Measurements from ENCODE around the gene KIF1A. TPM values are rescaled to one million over a fixed set of nuclear protein-coding genes. Genes with fewer than 3 reads are reported as not detected.
"Not testable (repeated sequence)": the region's sequence is repeated elsewhere in the genome, so short reads cannot be mapped to it uniquely, and the experiment has no call there.

Gene KIF1A
- total RNA-seq, 6 experiments from 2014 or later, result not detected

DNA sequence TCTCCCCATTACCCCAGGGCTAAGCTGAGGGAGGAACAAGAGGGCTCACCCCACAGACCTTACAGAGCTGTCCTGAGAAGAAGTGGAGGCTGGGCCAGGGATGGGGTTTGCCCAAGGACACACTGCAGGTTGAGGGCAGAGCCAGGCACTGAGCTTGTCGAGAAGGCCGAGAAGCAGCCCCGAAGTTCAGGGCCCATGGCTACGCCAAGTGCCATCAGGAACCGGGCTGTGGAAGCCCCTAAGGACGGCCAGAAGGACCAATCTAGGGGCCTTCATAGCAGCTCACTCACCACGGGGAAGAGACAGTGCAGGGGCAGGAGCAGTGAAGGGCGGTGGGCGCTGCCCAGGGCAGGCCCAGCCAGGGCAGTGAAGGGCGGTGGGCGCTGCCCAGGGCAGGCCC is 30.0 kb upstream of the KIF1A start:
- TF ChIP-seq, protein P1, sequence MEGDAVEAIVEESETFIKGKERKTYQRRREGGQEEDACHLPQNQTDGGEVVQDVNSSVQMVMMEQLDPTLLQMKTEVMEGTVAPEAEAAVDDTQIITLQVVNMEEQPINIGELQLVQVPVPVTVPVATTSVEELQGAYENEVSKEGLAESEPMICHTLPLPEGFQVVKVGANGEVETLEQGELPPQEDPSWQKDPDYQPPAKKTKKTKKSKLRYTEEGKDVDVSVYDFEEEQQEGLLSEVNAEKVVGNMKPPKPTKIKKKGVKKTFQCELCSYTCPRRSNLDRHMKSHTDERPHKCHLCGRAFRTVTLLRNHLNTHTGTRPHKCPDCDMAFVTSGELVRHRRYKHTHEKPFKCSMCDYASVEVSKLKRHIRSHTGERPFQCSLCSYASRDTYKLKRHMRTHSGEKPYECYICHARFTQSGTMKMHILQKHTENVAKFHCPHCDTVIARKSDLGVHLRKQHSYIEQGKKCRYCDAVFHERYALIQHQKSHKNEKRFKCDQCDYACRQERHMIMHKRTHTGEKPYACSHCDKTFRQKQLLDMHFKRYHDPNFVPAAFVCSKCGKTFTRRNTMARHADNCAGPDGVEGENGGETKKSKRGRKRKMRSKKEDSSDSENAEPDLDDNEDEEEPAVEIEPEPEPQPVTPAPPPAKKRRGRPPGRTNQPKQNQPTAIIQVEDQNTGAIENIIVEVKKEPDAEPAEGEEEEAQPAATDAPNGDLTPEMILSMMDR (IDR thresholded peaks at IDR 0.05), result no peak
- no peaks in the 10 kb centered on the region for H3K36me3 Mint-ChIP-seq (ENCODE audit: low read depth)
- DNase-seq, result no peak
- peaks cover 23% of the 10 kb centered on the region for H3K27me3 Mint-ChIP-seq (ENCODE audit: insufficient read depth)
- no peak overlapping the region for H3K4me3 Mint-ChIP-seq
- H3K27ac Mint-ChIP-seq, result no peak overlapping the region
- no peaks in the 10 kb centered on the region; the same call in 1 of the 2 replicates for H3K9me3 Mint-ChIP-seq
- H3K4me1 Mint-ChIP-seq (ENCODE audit: low read depth), result no peaks in the 10 kb centered on the region

DNA sequence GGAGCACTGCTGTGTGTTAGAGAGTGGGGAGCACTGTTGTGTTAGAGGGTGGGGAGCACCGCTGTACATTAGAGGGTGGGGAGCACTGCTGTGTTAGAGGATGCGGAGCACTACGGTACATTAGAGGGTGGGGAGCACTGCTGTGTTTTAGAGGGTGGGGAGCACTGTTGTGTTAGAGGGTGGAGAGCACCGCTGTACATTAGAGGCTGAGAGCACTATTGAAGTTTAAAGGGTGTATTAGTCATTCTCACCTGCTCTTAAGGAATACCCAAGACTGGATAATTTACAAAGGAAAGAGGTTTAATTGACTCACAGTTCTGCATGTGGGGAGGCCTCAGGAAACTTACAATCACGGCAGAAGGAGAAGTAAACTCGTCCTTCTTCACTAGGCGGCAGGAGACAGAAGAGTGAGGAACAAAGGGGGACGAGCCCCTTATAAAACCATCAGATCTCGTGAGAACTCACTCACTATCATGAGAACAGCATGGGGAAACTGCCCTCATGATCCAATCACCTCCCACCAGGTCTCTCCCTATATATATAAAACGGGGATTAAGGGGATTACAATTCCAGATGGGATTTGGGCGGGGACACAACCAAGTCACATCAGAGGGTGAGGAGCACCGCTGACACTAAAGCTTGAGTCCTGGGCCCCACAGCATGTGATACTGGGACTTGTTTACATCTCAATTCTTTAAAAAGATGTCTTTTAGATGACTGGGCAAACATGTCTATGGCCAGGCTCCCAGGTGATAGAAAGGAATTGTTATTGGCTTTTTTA is 29.1 kb upstream of the KIF1A start:
- no peak for DNase-seq
- Mint-ChIP-seq H3K36me3 (ENCODE audit: low read depth) (no peaks in the 10 kb centered on the region), H3K4me1 (ENCODE audit: low read depth) (no peaks in the 10 kb centered on the region), H3K27me3 (ENCODE audit: insufficient read depth) (peaks cover 28% of the 10 kb centered on the region), H3K9me3 (no peaks in the 10 kb centered on the region; the same call in 1 of the 2 replicates), H3K4me3 (no peak overlapping the region), H3K27ac (no peak overlapping the region)
- TF ChIP-seq, protein P1 (IDR thresholded peaks at IDR 0.05), result no peak

DNA sequence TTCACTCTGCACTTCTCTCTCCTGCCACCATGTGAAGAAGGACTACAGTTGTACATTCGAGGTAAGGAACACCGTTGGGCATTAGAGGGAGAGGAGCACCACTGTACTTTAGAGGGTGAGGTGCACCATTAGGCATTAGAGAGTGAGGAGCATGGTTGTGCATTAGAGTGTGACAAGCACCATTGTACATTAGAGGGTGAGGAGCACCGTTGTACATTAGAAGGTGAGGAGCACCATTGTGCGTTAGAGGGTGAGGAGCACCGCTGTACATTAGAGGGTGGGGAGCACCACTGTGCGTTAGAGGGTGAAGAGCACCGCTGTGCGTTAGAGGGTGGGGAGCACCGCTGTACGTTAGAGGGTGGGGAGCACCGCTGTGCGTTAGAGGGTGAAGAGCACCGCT is 27.8 kb upstream of the KIF1A start:
- Mint-ChIP-seq H3K36me3 (ENCODE audit: low read depth) (no peaks in the 10 kb centered on the region), H3K9me3 (no peaks in the 10 kb centered on the region; the same call in 1 of the 2 replicates), H3K4me3 (no peak overlapping the region), H3K4me1 (ENCODE audit: low read depth) (no peaks in the 10 kb centered on the region), H3K27me3 (ENCODE audit: insufficient read depth) (peaks cover 30% of the 10 kb centered on the region), H3K27ac (no peak overlapping the region)
- DNase-seq, result no peak
- TF ChIP-seq, protein P1 (IDR thresholded peaks at IDR 0.05), result no peak

DNA sequence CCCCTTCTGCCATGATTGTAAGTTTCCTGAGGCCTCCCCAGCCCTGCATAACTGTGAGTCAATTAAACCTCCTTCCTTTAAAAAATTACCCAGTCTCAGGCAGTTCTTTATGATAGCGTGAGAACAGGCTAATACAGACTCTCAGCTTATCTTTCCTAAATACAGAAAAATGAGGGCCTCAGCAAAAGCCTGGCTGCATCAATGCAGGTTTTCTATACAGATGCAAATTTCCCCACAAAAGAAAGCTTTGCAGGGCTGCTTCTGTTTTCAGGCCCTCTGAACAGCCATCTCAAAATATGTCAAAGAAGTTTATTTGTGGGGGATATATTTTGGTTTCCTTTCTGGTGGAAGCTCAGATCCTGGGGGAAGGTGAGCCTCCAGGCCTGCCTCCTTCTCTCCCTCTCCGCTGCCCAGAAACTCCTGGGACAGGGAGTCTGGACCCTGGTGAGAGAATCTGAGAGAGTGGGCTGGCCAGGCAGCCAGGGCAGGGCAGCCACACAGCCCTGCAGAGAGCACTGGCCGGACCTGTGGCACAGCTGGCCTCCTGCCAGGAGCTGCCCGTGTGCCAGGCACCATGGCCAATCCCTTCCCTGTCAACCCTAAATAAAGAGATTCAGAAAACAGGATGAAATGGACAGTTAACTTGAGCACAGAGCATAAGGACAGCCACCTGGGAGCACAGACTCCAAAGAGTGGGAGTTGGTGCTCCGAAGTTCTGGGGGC is 27.0 kb upstream of the KIF1A start:
- TF ChIP-seq, protein P1 (IDR thresholded peaks at IDR 0.05), result no peak
- no peak for DNase-seq

DNA sequence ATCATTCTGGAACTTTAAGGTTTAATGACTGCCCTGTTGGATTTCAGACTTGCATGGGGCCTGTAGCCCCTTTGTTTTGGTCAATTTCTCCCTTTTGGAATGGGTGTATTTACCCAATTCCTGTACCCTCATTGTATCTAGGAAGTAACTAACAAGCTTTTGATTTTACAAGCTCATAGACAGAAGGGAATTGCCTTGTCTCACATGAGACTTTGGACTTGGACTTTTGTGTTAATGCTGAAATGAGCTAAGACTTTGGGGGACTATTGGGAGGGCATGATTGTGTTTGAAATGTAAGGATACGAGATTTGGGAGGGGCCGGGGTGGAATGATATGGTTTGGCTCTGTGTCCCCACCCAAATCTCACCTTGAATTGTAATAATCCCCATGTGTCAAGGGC is 26.3 kb upstream of the KIF1A start:
- not testable (repeated sequence) for H3K4me1 Mint-ChIP-seq (ENCODE audit: low read depth); H3K27ac Mint-ChIP-seq; H3K36me3 Mint-ChIP-seq (ENCODE audit: low read depth); H3K4me3 Mint-ChIP-seq; H3K9me3 Mint-ChIP-seq; DNase-seq
- H3K27me3 Mint-ChIP-seq (ENCODE audit: insufficient read depth), result peaks cover 34% of the 10 kb centered on the region

More for the DNA sequence above, 27.0 kb upstream of the KIF1A start:
- Mint-ChIP-seq H3K4me1 (ENCODE audit: low read depth) (no peaks in the 10 kb centered on the region), H3K4me3 (no peak overlapping the region), H3K27me3 (ENCODE audit: insufficient read depth) (peaks cover 28% of the 10 kb centered on the region), H3K9me3 (no peaks in the 10 kb centered on the region; the same call in 1 of the 2 replicates), H3K36me3 (ENCODE audit: low read depth) (no peaks in the 10 kb centered on the region), H3K27ac (no peak overlapping the region)
